AG04450 (cell line): ENCODE data around the gene UBE3D. TPM values are rescaled to one million over a fixed set of nuclear protein-coding genes. Genes with fewer than 3 reads are reported as not detected.

Experiments used
- CTCF ChIA-PET: fragments of 300-600, 350-600 bp; formaldehyde crosslinking; extraction: SDS; loops from one replicate; lab custom pipeline; 2022; ENCODE audit warnings: antibody characterized with exemption, inconsistent platforms; lab: Charles Lee
- POLR2A ChIA-PET: fragments of 350-600 bp; formaldehyde crosslinking; extraction: SDS; loops from one replicate; lab custom pipeline; 2021; ENCODE audit warnings: antibody characterized with exemption, inconsistent platforms; lab: Yijun Ruan, JAX
- DNase-seq: peaks from one replicate; pipeline ENCODE4 v3.0.0-alpha.2; 2011; ENCODE audit warnings: low read depth, low spot score
- H3K27ac ChIP-seq: one replicate; pipeline ENCODE4 v1.5.1; 2012; ENCODE audit warnings: low read depth, low read length, control low read depth
- H3K27me3 ChIP-seq: one replicate; pipeline ENCODE4 v1.6.0; 2012; ENCODE audit warnings: low read length; ENCODE audit not compliant: control insufficient read depth, insufficient read depth
- H3K4me3 ChIP-seq: 2 replicates; pipeline ENCODE4 v1.5.1; 2011; ENCODE audit warnings: mild to moderate bottlenecking, low read depth, low read length, control low read depth
- H3K9me3 ChIP-seq: 2 replicates; pipeline ENCODE4 v1.5.1; 2012; ENCODE audit warnings: low read length; ENCODE audit not compliant: control insufficient read depth, insufficient read depth
- polyA plus RNA-seq: library from polyadenylated mRNA; depleted of rRNA; stranded (reverse); fragments of >200 nt; gene quantifications from 2 replicates; pipeline ENCODE4 v1.2.3, GENCODE V29; 2011
- TF ChIP-seq, protein P1 (sequence below): IDR thresholded peaks from 2 replicates; pipeline ENCODE4 v1.5.1; 2011; ENCODE audit warnings: low read depth, low read length, control low read depth, inconsistent platforms

The UBE3D gene
- polyA plus RNA-seq, 1 experiment, result 6.4 TPM

- ChIA-PET CTCF (interaction anchor here (1.2 kb wide), 1 partner anchor 79 kb away, joined by 6 read pairs; the partner anchor contains the start of gene DOP1A), POLR2A (no interaction called here)
- DNase-seq, result no peak
- Histone ChIP-seq H3K9me3 (no peaks in the 10 kb centered on the region), H3K27ac (no peak overlapping the region), H3K27me3 (no peaks in the 10 kb centered on the region), H3K4me3 (no peak overlapping the region)
- TF ChIP-seq, protein P1, sequence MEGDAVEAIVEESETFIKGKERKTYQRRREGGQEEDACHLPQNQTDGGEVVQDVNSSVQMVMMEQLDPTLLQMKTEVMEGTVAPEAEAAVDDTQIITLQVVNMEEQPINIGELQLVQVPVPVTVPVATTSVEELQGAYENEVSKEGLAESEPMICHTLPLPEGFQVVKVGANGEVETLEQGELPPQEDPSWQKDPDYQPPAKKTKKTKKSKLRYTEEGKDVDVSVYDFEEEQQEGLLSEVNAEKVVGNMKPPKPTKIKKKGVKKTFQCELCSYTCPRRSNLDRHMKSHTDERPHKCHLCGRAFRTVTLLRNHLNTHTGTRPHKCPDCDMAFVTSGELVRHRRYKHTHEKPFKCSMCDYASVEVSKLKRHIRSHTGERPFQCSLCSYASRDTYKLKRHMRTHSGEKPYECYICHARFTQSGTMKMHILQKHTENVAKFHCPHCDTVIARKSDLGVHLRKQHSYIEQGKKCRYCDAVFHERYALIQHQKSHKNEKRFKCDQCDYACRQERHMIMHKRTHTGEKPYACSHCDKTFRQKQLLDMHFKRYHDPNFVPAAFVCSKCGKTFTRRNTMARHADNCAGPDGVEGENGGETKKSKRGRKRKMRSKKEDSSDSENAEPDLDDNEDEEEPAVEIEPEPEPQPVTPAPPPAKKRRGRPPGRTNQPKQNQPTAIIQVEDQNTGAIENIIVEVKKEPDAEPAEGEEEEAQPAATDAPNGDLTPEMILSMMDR, result no peak
Measured at GRCh38 chr6:82987951-82988350, 77.7 kb downstream of the UBE3D start.

GRCh38 chr6:82987416-82987815, 78.2 kb downstream of the UBE3D start:
- DNase-seq, result no peak
- no peaks in the 10 kb centered on the region for H3K9me3 ChIP-seq
- no peak overlapping the region for H3K27ac ChIP-seq
- no peaks in the 10 kb centered on the region for H3K27me3 ChIP-seq
- CTCF ChIA-PET, result interaction anchor here (1.2 kb wide), 1 partner anchor 717 kb away, joined by 4 read pairs; no protein-coding TSS in a partner anchor
- no peak overlapping the region for H3K4me3 ChIP-seq
- TF ChIP-seq, protein P1, result no peak
- POLR2A ChIA-PET, result no interaction called here

- Histone ChIP-seq H3K27ac (no peak overlapping the region), H3K9me3 (no peaks in the 10 kb centered on the region), H3K27me3 (no peaks in the 10 kb centered on the region), H3K4me3 (no peak overlapping the region)
- POLR2A ChIA-PET, result no interaction called here
- CTCF ChIA-PET, result interaction anchor here (0.6 kb wide), 1 partner anchor 65 kb away, joined by 4 read pairs; no protein-coding TSS in a partner anchor
- DNase-seq, result no peak
- TF ChIP-seq, protein P1, result no peak
Measured at GRCh38 chr6:82984720-82985119, 80.9 kb downstream of the UBE3D start.

DNA sequence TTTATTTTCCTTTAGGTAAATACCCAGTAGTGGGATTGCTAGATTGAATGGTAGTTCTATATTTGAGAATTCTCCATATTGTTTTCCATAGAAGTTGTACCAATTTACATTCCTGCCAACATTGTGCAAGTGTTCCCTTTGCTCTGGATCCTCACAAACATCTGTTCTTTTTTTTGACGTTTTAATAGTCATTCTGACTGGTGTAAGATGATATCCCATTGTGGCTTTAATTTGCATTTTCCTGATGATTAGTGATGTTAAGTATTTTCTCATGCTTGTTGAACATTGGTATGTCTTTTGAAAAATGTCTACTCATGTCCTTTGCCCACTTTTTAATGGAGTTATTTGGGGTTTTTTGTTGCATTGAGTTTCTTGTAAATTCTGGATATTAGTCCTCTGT, 85.6 kb downstream of the UBE3D start:
- no peak overlapping the region for H3K27ac ChIP-seq
- DNase-seq, result peak; percentile 62
- no peak overlapping the region for H3K4me3 ChIP-seq
- H3K27me3 ChIP-seq, result no peaks in the 10 kb centered on the region
- CTCF ChIA-PET, result interaction anchor here (0.6 kb wide), 1 partner anchor 23 kb away, joined by 5 read pairs; no protein-coding TSS in a partner anchor
- H3K9me3 ChIP-seq, result no peaks in the 10 kb centered on the region
- POLR2A ChIA-PET, result no interaction called here
- TF ChIP-seq, protein P1, result no peak

- H3K27ac ChIP-seq, result no peak overlapping the region
- H3K9me3 ChIP-seq, result no peaks in the 10 kb centered on the region
- H3K4me3 ChIP-seq, result no peak overlapping the region
- DNase-seq, result no peak
- ChIA-PET POLR2A (no interaction called here), CTCF (no interaction called here)
- TF ChIP-seq, protein P1, result no peak
- H3K27me3 ChIP-seq, result no peaks in the 10 kb centered on the region
Measured at GRCh38 chr6:82979657-82980056, 86.0 kb downstream of the UBE3D start.
